Measurements from ENCODE around the gene HIVEP3.

Gene HIVEP3

DNA sequence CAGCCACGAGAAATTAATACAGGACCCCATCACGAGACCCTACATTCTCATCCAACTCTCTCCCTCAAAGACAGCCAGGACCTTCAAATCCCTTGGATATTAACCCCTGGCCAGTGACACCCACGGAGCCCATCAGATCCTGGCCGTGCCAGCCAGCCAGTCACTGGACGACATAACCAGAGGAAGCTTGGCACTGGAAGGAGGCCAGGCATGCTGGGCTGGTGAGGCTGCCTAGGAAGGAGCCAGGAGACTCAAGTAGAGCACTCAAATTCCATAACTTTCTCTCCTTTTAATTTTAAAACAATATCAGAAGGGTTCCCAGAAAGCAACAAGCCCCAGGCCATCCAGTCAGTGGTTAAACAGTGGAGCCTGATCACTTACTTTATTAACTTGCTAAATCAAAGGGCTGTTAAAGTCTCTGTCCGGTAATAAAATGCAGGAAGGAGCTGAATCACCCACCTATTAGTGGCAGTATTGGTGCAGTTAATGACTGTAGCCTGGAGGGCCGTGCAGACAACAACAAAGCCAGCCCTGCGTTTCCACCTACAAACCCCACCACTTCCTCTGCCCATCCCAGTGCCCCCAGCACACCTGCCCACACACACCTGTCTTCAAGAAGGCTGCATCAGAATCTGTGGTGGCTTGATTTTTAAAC lies 78.0 kb downstream of the HIVEP3 start:
- Mint-ChIP-seq H3K4me1 (peaks cover 15% of the 10 kb centered on the region), H3K27ac (no peak overlapping the region)

DNA sequence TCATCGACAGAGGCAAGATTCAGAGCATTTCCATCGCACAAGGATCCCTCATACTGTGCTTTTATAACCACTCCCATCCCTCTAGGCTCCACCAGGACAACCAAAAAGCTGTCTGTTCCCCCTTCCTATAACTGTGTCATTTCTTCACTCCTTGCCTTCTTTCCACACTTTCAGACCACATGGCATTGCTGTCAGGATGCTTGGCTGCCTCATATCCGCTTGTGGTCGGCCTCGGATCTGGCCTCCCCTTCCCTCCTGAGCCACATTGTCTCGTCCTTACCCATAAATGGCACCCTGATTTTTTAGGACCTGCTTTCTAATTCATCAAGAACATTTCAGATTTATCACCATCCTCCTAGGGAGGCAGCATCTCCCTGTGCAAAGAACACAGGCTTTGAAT lies 80.5 kb downstream of the HIVEP3 start:
- Mint-ChIP-seq H3K9me3 (no peaks in the 10 kb centered on the region), H3K4me3 (no peak overlapping the region), H3K27me3 (no peaks in the 10 kb centered on the region), H3K36me3 (no peaks in the 10 kb centered on the region), H3K4me1 (peaks cover 5% of the 10 kb centered on the region), H3K27ac (no peak overlapping the region)

More for the DNA sequence above, 78.0 kb downstream of the HIVEP3 start:
- Mint-ChIP-seq H3K36me3 (peaks cover 2% of the 10 kb centered on the region), H3K9me3 (no peaks in the 10 kb centered on the region), H3K4me3 (no peak overlapping the region), H3K27me3 (no peaks in the 10 kb centered on the region)

DNA sequence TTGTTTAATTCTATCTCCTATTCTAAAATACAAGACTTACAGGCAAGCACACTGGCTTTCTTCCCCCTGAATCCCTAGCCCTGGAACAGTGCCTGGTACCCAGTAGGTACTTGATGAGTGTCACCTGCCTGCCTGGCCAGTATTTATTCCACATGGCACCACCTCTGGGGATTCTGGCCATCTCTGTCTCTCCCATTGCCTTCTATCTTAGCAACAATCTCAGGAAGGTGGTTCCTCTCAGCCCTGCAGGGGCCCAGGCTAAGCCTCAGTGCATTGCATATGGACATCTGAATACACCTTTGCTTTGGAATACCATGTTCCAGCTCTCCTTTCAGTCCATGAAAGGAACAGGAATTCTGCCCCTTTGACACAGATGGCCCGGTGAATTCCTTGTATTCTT lies 81.0 kb downstream of the HIVEP3 start:
- Mint-ChIP-seq H3K27ac (no peak overlapping the region), H3K9me3 (no peaks in the 10 kb centered on the region), H3K27me3 (no peaks in the 10 kb centered on the region), H3K4me3 (no peak overlapping the region), H3K36me3 (no peaks in the 10 kb centered on the region), H3K4me1 (peaks cover 5% of the 10 kb centered on the region)

DNA sequence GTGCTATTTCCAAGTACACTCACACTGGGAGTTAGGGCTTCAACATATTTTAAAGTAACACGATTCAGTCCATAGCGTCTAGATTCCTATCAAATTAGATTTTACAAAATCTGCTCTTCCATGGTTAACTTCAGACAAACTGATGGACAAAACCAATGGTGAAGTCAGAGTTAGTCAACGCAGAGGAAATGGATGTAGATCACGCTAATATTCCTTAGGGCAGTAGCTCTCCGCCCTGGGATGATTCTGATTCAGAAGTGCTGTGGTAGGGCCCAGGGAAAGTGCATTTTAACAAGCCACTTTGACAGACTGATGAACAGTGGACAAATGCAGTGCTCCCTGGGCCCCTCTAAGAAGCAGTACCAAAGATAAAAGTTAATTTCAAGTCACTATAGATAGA lies 83.2 kb downstream of the HIVEP3 start:
- no peaks in the 10 kb centered on the region for H3K9me3 Mint-ChIP-seq
- no peaks in the 10 kb centered on the region for H3K4me1 Mint-ChIP-seq
- no peaks in the 10 kb centered on the region for H3K36me3 Mint-ChIP-seq
- H3K4me3 Mint-ChIP-seq, result no peak overlapping the region
- H3K27ac Mint-ChIP-seq, result no peak overlapping the region
- no peaks in the 10 kb centered on the region for H3K27me3 Mint-ChIP-seq

DNA sequence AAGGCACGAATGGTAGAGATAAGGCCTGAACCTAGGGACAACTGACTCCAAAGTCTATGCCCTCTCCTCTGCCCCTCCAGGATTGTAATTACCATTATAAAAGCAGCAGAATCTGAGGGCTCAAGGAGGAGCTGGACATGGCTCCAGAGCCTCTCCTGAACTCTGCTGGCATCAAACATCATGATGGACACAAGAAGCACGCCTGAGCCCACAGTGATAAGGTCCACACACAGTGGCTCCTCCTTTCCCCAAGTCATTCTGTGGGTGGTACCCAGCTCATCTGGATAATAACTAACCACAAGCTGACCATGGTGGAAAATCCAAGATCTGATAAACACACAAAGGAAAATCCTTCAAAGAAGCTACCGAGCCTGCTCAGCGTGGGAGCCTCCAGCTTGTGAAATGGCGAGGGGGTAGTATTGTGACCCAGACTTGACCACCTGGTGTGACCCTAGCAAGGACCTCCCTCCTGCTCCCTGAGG lies 85.2 kb downstream of the HIVEP3 start:
- no peaks in the 10 kb centered on the region for H3K4me1 Mint-ChIP-seq
- no peak overlapping the region for H3K27ac Mint-ChIP-seq
- H3K36me3 Mint-ChIP-seq, result no peaks in the 10 kb centered on the region
- H3K4me3 Mint-ChIP-seq, result no peak overlapping the region
- no peaks in the 10 kb centered on the region for H3K27me3 Mint-ChIP-seq
- no peaks in the 10 kb centered on the region for H3K9me3 Mint-ChIP-seq

DNA sequence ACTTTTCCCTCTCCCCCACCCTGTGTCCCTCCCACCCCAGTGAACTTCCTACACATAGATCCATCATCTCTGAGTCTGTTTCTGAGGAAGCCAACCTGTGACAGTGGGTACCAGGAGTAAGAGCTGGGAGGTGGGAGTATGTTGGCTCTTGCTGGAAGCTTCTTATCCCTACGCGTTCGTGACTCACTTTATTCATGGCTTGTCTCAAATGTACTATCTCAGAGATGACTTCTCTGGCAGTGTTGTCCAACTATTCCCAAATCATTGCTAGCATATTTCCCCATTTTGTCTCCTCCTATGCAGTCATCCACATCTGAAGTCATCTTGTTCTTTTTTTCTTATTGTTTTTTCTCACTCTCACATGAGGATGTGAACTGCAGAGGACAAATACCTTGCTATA lies 88.0 kb downstream of the HIVEP3 start:
- Mint-ChIP-seq H3K9me3 (no peaks in the 10 kb centered on the region), H3K27ac (no peak overlapping the region), H3K4me3 (no peak overlapping the region), H3K36me3 (no peaks in the 10 kb centered on the region), H3K27me3 (no peaks in the 10 kb centered on the region), H3K4me1 (no peaks in the 10 kb centered on the region)

DNA sequence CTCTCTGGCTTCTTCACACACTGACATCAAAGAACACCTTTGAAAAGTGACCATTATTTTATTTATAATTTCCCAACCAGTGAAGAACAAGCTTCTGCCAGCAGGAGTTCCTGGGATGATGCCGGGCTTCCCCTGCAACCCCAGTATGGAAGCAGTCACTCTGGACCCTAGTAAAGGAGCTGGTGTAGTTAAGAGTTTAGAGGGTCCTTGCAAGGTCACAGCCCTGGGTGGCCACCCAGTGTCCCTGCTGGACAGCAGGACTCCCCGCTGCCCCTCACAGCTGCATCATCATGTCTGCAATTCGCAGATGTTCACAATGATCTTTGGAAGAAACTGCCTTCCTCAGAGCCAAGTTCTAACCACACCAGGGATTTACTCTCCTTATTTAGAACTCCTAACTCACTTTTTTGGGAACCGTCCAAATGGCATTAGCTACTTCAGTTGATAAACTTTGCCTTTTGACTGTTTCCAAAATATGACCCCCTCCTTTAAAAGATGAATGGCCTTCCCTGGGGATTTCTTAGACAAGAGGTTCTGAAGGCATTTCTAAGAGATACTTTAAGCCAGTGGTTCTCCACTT lies 90.6 kb downstream of the HIVEP3 start:
- H3K4me1 Mint-ChIP-seq, result no peaks in the 10 kb centered on the region
- H3K36me3 Mint-ChIP-seq, result no peaks in the 10 kb centered on the region
- no peak overlapping the region for H3K27ac Mint-ChIP-seq
- H3K27me3 Mint-ChIP-seq, result no peaks in the 10 kb centered on the region
- H3K9me3 Mint-ChIP-seq, result no peaks in the 10 kb centered on the region
- no peak overlapping the region for H3K4me3 Mint-ChIP-seq

DNA sequence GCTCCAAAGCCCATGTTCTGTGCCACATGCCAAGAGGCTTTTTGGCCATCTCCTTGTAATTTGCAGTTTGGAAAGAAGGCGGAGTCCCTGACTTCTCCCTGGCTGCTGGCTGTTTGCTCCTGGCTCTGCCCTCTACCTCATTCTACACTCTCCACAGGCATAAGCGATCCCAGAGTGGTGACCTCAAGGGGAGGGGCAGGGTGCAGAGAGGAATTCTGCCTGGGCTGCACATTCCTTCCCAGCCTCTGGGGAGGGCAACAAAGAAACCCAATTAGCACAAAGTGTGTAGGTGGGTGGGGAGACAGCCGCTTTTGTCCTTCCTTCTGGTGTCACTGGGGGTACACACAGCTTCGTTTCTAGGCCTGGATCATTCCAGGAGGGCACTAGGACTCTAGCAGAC lies 95.3 kb downstream of the HIVEP3 start:
- Mint-ChIP-seq H3K27me3 (no peaks in the 10 kb centered on the region), H3K4me1 (peaks cover 15% of the 10 kb centered on the region), H3K36me3 (no peaks in the 10 kb centered on the region), H3K4me3 (no peak overlapping the region), H3K27ac (no peak overlapping the region), H3K9me3 (no peaks in the 10 kb centered on the region)

DNA sequence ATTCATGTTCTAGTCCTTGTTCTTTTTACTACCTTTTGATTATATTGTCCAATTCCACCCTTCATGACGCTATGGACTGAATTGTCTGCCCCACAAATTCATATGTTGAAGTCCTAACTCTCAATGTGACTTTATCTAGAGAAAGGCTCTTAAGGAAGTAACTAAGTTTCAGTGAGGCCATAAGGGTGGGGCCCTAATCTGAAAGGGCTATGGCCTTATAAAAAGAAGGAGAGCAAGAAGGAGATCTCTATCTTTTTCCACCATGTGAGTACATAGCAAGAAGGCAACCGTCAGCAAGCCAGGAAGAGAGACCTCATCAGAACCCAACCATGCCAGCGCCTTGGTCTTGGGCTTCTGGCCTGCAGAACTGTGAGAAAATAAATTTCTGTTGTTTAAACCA lies 95.9 kb downstream of the HIVEP3 start:
- no peak overlapping the region for H3K27ac Mint-ChIP-seq
- H3K4me3 Mint-ChIP-seq, result no peak overlapping the region
- no peaks in the 10 kb centered on the region for H3K27me3 Mint-ChIP-seq
- no peaks in the 10 kb centered on the region for H3K36me3 Mint-ChIP-seq
- H3K4me1 Mint-ChIP-seq, result peaks cover 15% of the 10 kb centered on the region
- no peaks in the 10 kb centered on the region for H3K9me3 Mint-ChIP-seq

DNA sequence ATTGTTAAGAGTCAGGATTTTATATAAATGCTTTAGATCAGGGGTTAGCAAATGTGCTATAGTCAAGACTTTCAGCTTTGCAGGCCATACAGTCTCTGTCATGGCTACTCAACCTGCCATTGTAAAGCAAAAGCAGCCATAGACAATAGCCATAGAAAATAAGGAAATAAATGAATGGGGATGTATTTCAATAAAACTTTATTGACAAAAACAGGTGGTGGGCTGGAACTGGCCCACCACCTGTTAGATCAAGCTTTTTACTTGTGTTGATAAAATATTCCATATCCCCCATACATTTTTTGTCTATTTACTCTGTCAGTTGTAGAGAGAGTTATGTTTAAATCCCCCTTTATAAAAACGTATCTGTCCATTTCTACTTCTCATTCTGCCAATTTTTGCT lies 98.9 kb downstream of the HIVEP3 start:
- Mint-ChIP-seq H3K36me3 (no peaks in the 10 kb centered on the region), H3K9me3 (no peaks in the 10 kb centered on the region), H3K4me1 (peaks cover 15% of the 10 kb centered on the region), H3K27me3 (no peaks in the 10 kb centered on the region), H3K27ac (no peak overlapping the region), H3K4me3 (no peak overlapping the region)

DNA sequence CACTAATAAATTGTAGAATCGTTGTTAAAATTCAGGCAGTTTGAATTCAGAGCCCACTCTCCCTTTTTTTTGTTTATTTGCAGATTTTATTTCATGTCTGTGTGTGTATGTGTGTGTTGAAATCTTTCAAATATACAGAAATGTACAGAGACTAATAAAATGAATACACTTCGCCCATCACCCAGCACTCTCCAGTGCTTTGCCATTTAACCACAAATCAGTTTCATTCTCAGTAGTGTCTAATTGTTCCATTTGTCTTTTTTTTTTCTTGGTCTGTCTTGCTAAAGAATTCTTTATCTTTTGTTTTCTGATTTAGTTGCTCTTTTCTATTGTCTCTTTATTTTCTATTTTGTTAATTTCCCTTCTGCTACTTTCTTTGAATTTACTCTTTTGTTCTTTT lies 99.7 kb downstream of the HIVEP3 start:
- peaks cover 15% of the 10 kb centered on the region for H3K4me1 Mint-ChIP-seq
- no peak overlapping the region for H3K4me3 Mint-ChIP-seq
- H3K9me3 Mint-ChIP-seq, result no peaks in the 10 kb centered on the region
- H3K27ac Mint-ChIP-seq, result no peak overlapping the region
- H3K27me3 Mint-ChIP-seq, result no peaks in the 10 kb centered on the region
- H3K36me3 Mint-ChIP-seq, result no peaks in the 10 kb centered on the region

DNA sequence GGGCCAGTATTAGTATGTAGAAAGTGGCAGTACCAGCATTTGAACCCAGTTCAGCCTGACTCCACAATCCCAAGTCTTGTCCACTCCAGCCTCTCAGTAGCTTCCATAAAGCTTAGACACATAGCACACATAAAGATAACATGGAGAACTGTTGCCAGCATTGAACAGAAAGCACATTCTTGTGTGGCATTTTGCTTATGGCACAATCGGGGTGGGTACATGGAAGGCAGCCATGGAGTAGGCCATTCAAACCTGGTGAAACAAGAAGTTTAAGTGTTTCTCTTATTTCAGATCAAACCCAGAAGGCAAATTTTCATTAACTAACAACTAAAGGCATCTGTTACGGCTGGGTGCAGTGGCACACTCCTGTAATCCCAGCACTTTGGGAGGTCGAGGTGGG lies 102.7 kb downstream of the HIVEP3 start:
- Mint-ChIP-seq H3K36me3 (no peaks in the 10 kb centered on the region), H3K27ac (no peak overlapping the region), H3K4me3 (no peak overlapping the region), H3K4me1 (peaks cover 28% of the 10 kb centered on the region), H3K27me3 (no peaks in the 10 kb centered on the region), H3K9me3 (no peaks in the 10 kb centered on the region)

DNA sequence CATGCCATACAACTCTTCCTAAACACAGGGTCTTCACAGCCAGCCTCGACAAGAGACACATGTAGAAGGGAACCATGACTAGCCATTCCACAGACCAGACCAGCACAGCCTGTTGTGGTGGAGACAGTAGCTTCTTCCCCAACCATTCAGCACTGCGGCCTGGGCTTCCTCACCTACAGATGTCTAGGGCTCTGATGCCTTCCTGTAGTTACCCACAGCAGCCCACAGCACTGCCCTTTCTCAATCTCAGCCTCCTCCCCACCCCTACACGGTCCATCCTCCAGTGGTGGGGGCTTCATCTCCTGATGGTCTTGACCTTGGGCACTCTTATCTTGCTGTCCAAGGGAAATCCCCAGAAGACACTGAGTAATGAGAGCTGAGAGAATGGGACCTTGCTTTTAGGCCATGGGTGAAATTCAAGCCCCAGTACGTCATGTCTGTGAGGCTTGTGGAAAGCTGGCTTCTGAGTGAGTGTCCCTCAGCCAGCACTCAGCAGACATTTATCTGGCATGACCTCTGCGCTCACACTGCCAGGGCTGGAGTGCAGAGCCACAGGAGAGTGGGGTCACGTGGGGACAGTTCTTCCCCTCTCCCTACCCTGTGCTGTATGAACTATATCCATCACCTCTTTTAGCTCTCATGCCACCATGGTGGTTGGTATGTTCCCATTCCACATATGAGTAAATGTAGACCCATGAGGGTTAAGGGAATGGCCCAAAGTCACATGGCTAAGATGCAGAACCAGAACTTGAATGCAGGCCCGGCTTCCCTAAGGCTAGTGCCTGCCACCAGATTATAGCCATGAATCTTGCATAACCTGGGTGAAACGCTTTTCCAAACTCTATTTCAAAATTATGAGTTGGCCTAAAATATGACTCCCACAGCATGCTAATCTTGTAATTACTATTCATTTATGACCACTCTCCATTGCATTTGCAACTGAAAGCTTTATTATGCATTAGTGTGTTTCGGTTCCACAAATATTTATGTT lies 104.7 kb downstream of the HIVEP3 start:
- Mint-ChIP-seq H3K4me1 (peaks cover 38% of the 10 kb centered on the region), H3K27ac (no peak overlapping the region), H3K36me3 (no peaks in the 10 kb centered on the region), H3K27me3 (no peaks in the 10 kb centered on the region), H3K4me3 (no peak overlapping the region), H3K9me3 (no peaks in the 10 kb centered on the region)

DNA sequence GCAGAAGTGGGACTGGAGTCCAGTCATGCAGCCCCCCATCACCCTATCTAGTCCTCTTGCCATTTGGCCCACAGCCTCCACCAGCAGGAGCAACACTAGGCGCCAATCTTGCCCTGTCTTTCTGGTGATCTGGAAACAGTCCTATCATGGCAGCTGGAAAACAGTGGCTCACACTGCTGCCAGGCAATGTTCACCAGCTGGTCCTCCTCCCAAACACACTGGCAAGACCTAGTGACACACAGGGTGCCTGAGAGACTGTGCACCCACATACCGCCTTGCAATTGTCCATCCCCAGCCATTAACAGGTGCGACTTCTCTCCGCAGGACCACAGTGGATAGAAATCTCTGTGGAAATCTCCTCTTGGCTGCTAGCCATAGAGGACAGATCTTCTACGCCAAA lies 105.5 kb downstream of the HIVEP3 start:
- H3K36me3 Mint-ChIP-seq, result no peaks in the 10 kb centered on the region
- H3K4me3 Mint-ChIP-seq, result no peak overlapping the region
- peaks cover 40% of the 10 kb centered on the region for H3K4me1 Mint-ChIP-seq
- no peaks in the 10 kb centered on the region for H3K27me3 Mint-ChIP-seq
- no peaks in the 10 kb centered on the region for H3K9me3 Mint-ChIP-seq
- H3K27ac Mint-ChIP-seq, result no peak overlapping the region

DNA sequence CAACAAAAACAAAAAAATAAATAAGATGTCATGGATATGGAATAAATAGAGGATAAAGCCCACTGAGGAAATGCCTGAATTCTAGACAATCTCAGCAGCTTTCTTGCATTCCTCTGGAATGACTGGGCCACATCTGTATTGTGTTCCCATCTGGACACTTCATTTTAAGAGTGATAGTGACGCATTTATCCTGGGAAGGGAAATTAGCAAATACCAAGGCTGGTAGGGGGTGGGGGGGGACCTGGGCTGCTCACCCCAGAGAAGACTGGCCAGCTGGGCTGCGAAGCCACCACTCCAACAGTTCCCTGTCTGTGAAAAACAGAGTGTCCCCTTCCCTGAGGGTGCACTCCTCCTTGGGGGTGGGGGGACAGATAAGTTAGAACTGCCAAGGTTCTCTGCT lies 106.3 kb downstream of the HIVEP3 start:
- Mint-ChIP-seq H3K36me3 (no peaks in the 10 kb centered on the region), H3K27ac (no peak overlapping the region), H3K4me1 (peaks cover 48% of the 10 kb centered on the region), H3K4me3 (no peak overlapping the region), H3K9me3 (no peaks in the 10 kb centered on the region), H3K27me3 (no peaks in the 10 kb centered on the region)

DNA sequence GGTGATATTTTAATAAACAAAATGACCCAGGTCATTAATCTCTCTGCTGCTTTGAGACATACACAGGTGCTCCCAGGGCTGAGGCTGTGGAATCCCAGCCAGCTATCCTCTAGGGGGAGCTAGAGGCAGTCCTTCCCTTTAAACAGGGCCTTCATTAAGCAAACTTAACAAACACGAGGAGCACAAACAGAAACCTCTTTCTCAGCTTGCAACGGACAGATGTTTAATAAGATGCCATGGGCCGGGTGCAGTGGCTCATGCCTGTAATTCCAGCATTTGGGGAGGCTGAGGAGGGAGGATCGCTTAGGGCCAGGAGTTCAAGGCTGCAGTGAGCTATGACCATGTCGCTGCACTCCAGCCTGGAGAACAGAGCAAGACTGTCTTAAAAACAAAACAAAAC lies 106.7 kb downstream of the HIVEP3 start:
- no peaks in the 10 kb centered on the region for H3K27me3 Mint-ChIP-seq
- no peaks in the 10 kb centered on the region for H3K36me3 Mint-ChIP-seq
- no peak overlapping the region for H3K4me3 Mint-ChIP-seq
- peaks cover 52% of the 10 kb centered on the region for H3K4me1 Mint-ChIP-seq
- no peaks in the 10 kb centered on the region for H3K9me3 Mint-ChIP-seq
- no peak overlapping the region for H3K27ac Mint-ChIP-seq

Data from activated naive CD4-positive, alpha-beta T cell treated with anti-CD3 and anti-CD28 coated beads, Interleukin-2, amount 50 U/mL, for 24 hours (primary cell).